OCI-LY3 (cell line): ENCODE results near the gene PCARE.

ENCODE experiments used
- CTCF ChIP-seq: fragments of 200-600, 300-600 bp; sonication (generic); IDR thresholded peaks from 2 replicates; pipeline ENCODE4 v1.5.1; 2014; ENCODE audit warnings: antibody characterized with exemption, low read length, low read depth
- EZH2phosphoT487 ChIP-seq: fragments of 200-600 bp; shearing (Covaris generic); IDR thresholded peaks from 2 replicates; pipeline ENCODE4 v1.6.1; 2018; ENCODE audit warnings: antibody characterized with exemption, mixed run types, low read depth

DNA sequence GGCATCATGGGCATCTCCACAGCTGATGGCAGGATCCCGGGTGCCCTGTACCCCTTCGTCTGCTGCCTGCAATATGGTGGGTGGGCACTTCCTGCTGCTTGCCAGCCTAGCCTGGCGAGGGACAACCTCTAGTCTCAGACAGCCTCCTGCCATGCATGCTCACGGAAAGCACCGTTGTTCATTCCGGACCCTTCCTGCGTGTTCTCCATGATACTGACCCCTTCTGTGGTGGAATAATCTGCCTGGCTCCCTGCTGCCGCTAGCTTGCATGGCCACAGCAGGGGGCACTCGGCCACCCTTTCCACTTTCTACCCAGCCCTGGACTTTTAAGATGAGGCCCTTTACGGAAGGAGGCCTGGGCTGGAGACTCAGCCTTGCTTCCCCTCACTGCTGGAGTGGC lies 12.0 kb downstream of the PCARE start:
- no peak for TF ChIP-seq CTCF
- no peak for TF ChIP-seq EZH2phosphoT487
